Activated T-cell treated with anti-CD3 and anti-CD28 coated beads for 24 hours (primary cell): ENCODE results near the gene NOG.

ENCODE experiments used
- DNase-seq: peaks from one replicate; pipeline ENCODE4 v3.0.0-alpha.2; 2020; ENCODE audit warnings: low read depth

Gene NOG

GRCh38 chr17:56638591-56639051 lies 45.1 kb downstream of the NOG start:
- no peak for DNase-seq

- DNase-seq: no peak
Observed at GRCh38 chr17:56639517-56639916, 46.0 kb downstream of the NOG start.

GRCh38 chr17:56640116-56640515 lies 46.6 kb downstream of the NOG start:
- DNase-seq: no peak

GRCh38 chr17:56641373-56641772 lies 47.9 kb downstream of the NOG start:
- no peak for DNase-seq

DNA sequence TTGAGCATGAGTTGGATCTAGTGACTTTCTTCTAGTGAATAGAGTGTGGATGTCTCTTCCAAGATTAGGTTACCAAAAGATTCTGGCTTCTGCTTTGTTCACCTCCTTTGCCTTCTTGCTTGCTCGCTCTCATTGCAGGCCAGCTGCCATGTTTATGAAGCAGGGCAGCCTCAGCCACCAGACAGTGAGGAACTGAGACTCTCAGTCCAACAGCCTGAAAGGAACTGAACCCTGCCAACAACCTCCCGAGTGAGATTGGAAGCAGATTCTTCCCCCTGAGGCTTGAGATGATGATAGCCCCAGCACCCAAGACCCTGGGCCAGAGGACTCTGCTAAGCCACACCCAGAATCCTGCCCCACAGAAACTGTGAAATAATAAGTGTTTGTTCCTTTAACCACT lies 48.4 kb downstream of the NOG start:
- DNase-seq: no peak

GRCh38 chr17:56642424-56642823 lies 48.9 kb downstream of the NOG start:
- no peak for DNase-seq
